ENCODE data around the gene TTC39A.

DNA sequence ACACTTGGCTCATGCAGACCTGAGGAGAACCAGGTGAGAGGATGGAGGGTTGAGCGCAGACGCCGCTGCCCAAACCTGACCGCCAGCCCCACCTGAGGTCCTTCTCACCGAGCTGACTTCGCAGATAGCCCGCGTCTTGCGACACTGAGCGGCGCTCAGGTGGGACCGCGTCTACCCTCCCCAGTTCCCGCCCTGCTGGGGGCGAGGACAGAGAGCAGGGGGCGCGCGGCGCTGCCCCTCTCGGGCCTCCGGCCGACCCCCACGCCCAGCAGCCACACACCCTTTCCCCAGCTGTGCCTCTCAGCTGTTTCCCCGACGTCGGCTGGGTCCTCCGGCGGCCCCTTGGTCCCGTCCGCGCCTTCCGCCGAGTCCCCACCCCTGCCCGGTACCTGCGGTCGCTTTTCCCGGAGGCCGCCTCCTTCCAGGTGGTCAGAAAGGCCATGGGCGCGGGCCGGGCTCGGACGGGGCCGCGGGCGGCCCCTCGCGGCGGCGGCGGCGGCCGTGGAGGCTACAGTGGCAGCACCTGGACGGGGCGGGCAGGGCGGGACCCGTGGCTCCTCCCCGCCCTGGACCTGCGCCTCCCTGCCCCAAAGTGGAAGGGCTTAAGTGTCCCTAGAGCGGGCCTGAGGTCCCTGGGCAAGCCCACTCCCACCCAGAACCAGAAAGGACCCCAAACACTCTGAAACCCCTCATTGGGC is 14.4 kb upstream of the TTC39A start:
- TF ChIP-seq, protein P1, sequence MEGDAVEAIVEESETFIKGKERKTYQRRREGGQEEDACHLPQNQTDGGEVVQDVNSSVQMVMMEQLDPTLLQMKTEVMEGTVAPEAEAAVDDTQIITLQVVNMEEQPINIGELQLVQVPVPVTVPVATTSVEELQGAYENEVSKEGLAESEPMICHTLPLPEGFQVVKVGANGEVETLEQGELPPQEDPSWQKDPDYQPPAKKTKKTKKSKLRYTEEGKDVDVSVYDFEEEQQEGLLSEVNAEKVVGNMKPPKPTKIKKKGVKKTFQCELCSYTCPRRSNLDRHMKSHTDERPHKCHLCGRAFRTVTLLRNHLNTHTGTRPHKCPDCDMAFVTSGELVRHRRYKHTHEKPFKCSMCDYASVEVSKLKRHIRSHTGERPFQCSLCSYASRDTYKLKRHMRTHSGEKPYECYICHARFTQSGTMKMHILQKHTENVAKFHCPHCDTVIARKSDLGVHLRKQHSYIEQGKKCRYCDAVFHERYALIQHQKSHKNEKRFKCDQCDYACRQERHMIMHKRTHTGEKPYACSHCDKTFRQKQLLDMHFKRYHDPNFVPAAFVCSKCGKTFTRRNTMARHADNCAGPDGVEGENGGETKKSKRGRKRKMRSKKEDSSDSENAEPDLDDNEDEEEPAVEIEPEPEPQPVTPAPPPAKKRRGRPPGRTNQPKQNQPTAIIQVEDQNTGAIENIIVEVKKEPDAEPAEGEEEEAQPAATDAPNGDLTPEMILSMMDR (IDR thresholded peaks at IDR 0.05): no peak
- TF ChIP-seq POLR2A (IDR thresholded peaks at IDR 0.05): no peak

Data from uterus (tissue), 2 donors.